Transverse colon (tissue), 4 donors: ENCODE results near the gene HEBP1. TPM values are rescaled to one million over a fixed set of nuclear protein-coding genes. Genes with fewer than 3 reads are reported as not detected.

ENCODE experiments used
- DNase-seq: peaks from one replicate; pipeline ENCODE4 v3.0.0-alpha.2; 2019
- H3K27ac ChIP-seq, 4 donors: fragments of 200-600 bp; sonication (generic); 2 replicates each; pipeline ENCODE4 v1.5.1; 2016 to 2018; ENCODE audit warnings: inconsistent platforms in 4 of 4
- H3K27me3 ChIP-seq: fragments of 200-600 bp; sonication (generic); 2 replicates; pipeline ENCODE4 v1.5.1; 2017; ENCODE audit warnings: inconsistent platforms
- H3K36me3 ChIP-seq, 4 donors: fragments of 200-600 bp; sonication (generic); 2 replicates each; pipeline ENCODE4 v1.5.1; 2017 to 2019; ENCODE audit warnings: inconsistent platforms in 4 of 4
- H3K4me1 ChIP-seq, 4 donors: fragments of 200-600 bp; sonication (generic); 2 replicates each; pipeline ENCODE4 v1.5.1; 2017 to 2020; ENCODE audit warnings: inconsistent platforms in 4 of 4
- H3K4me3 ChIP-seq, 4 donors: fragments of 200-600 bp; sonication (generic); 1 replicate in 1 of 4; 2 replicates in 3 of 4; pipeline versions ENCODE4 v1.5.1 to v1.6.1; 2017 to 2019; ENCODE audit warnings: inconsistent platforms in 4 of 4
- H3K9me3 ChIP-seq, 2 donors: fragments of 200-600 bp; sonication (generic); 2 replicates each; pipeline ENCODE4 v1.5.1; 2017 to 2019; ENCODE audit warnings: inconsistent platforms in 2 of 2
- EP300 ChIP-seq: sonication (generic); formaldehyde crosslinking; IDR thresholded peaks from one replicate; pipeline ENCODE4 v1.6.1; 2017; ENCODE audit warnings: antibody characterized with exemption, low read depth
- POLR2A ChIP-seq: fragments of 450-650 bp; IDR thresholded peaks from one replicate; pipeline ENCODE4 v1.6.1; 2016; ENCODE audit warnings: antibody characterized with exemption, mild to moderate bottlenecking, moderate library complexity
- POLR2AphosphoS5 ChIP-seq, 3 donors: sonication (generic); formaldehyde crosslinking; IDR thresholded peaks; one replicate each; pipeline ENCODE4 v1.6.1; 2016; ENCODE audit warnings: antibody characterized with exemption in 3 of 3
- WGBS, 2 donors: methylation state at CpG; one replicate each; pipeline ENCODE4 v1.1.5; 2018; ENCODE audit warnings: low coverage in 1 of 2; 5-methylcytosine and 5-hydroxymethylcytosine counted together
- in situ Hi-C, 4 donors: fragments of 200-750 bp; cut with MboI; loops; one replicate each; pipeline versions ENCODE4 v1.15.0 to v1.15.1; 2017; ENCODE audit warnings: low sequenced_read_pairs in 3 of 4, low pct_ligation_motif_present in 1 of 4, low pct_unique_long_range_greater_than_20kb in 1 of 4
- intact Hi-C: fragments of 100-400 bp; cut with DNase I; formaldehyde crosslinking; loops from one replicate; pipeline ENCODE4 v1.15.1; 2023; ENCODE audit warnings: low total_unique reads
- total RNA-seq, 4 donors: library from RNA; depleted of rRNA; stranded (reverse); fragments of >200 nt; gene quantifications; one replicate each; pipeline ENCODE4 v1.1.0, GENCODE V29; 2016
- TF ChIP-seq, protein P1 (sequence below), 5 experiments: fragments of 200-600 bp in 3 of 5; fragments of 450-650 bp in 2 of 5; sonication (generic) in 3 of 5; IDR thresholded peaks; 1 replicate in 2 of 5; 2 replicates in 3 of 5; pipeline ENCODE4 v1.5.1; 2016 to 2017; ENCODE audit warnings: antibody characterized with exemption in 5 of 5, inconsistent platforms in 3 of 5, mild to moderate bottlenecking in 2 of 5, moderate library complexity in 1 of 5

The HEBP1 gene
- total RNA-seq, 4 donors from 2014 or later: 10.3 to 74.4 (median 37.4) TPM

GRCh38 chr12:12954878-12955625, 45.0 kb downstream of the HEBP1 start:
- Histone ChIP-seq H3K36me3 (no peaks in the 10 kb centered on the region), H3K9me3 (no peaks in the 10 kb centered on the region), H3K4me1 (no peaks in the 10 kb centered on the region), H3K27ac (no peak overlapping the region), H3K4me3 (no peak overlapping the region), H3K27me3 (no peaks in the 10 kb centered on the region)
- 94 to 100% methylated on average over 2 to 6 of the region's 6 CpGs for WGBS, 2 donors
- in situ Hi-C loops (no loop called here), intact Hi-C loops (no loop called here)
- TF ChIP-seq POLR2AphosphoS5 (IDR thresholded peaks at IDR 0.05) (no peak), EP300 (no peak), POLR2A (no peak)
- TF ChIP-seq, protein P1, sequence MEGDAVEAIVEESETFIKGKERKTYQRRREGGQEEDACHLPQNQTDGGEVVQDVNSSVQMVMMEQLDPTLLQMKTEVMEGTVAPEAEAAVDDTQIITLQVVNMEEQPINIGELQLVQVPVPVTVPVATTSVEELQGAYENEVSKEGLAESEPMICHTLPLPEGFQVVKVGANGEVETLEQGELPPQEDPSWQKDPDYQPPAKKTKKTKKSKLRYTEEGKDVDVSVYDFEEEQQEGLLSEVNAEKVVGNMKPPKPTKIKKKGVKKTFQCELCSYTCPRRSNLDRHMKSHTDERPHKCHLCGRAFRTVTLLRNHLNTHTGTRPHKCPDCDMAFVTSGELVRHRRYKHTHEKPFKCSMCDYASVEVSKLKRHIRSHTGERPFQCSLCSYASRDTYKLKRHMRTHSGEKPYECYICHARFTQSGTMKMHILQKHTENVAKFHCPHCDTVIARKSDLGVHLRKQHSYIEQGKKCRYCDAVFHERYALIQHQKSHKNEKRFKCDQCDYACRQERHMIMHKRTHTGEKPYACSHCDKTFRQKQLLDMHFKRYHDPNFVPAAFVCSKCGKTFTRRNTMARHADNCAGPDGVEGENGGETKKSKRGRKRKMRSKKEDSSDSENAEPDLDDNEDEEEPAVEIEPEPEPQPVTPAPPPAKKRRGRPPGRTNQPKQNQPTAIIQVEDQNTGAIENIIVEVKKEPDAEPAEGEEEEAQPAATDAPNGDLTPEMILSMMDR (IDR thresholded peaks at IDR 0.05): no peak
- no peak for DNase-seq

GRCh38 chr12:12954356-12954755, 45.7 kb downstream of the HEBP1 start:
- no peak for DNase-seq
- H3K4me1 ChIP-seq: no peaks in the 10 kb centered on the region
- TF ChIP-seq POLR2AphosphoS5 (IDR thresholded peaks at IDR 0.05) (no peak), POLR2A (no peak), EP300 (no peak)
- TF ChIP-seq, protein P1 (IDR thresholded peaks at IDR 0.05): no peak
- 74 to 100% methylated on average over 1 to 4 of the region's 4 CpGs for WGBS, 2 donors
- intact Hi-C loops (no loop called here), in situ Hi-C loops (no loop called here)
- H3K36me3 ChIP-seq: no peaks in the 10 kb centered on the region
- H3K27me3 ChIP-seq: no peaks in the 10 kb centered on the region
- no peak overlapping the region for H3K27ac ChIP-seq
- H3K9me3 ChIP-seq: no peaks in the 10 kb centered on the region
- no peak overlapping the region for H3K4me3 ChIP-seq

- Histone ChIP-seq H3K27me3 (no peaks in the 10 kb centered on the region), H3K27ac (no peak within 1 kb of the TSS), H3K9me3 (no peaks in the 10 kb centered on the region), H3K4me1 (no peaks in the 10 kb centered on the region), H3K36me3 (no peaks in the 10 kb centered on the region), H3K4me3 (no peak within 1 kb of the TSS)
- no peak for DNase-seq
- in situ Hi-C loops: no loop called here
- TF ChIP-seq EP300 (no peak), POLR2AphosphoS5 (IDR thresholded peaks at IDR 0.05) (no peak), POLR2A (no peak)
- TF ChIP-seq, protein P1 (IDR thresholded peaks at IDR 0.05): no peak
- intact Hi-C loops: no loop called here
- WGBS, 2 donors: 75 to 80% methylated on average over 1 to 6 of the region's 6 CpGs
Measured at GRCh38 chr12:12952036-12952435, 48.0 kb downstream of the HEBP1 start, which contains the start of gene GPRC5D. Gene GPRC5D (minus strand): TSS chr12:12952170. CDS start chr12:12950384, 1,786 bp downstream.

- WGBS, 2 donors: 75 to 81% methylated on average over 1 of the region's 1 CpG
- Histone ChIP-seq H3K4me1 (no peaks in the 10 kb centered on the region), H3K36me3 (no peaks in the 10 kb centered on the region), H3K4me3 (no peak overlapping the region), H3K27me3 (no peaks in the 10 kb centered on the region), H3K9me3 (no peaks in the 10 kb centered on the region), H3K27ac (no peak overlapping the region)
- in situ Hi-C loops: no loop called here
- intact Hi-C loops: no loop called here
- no peak for DNase-seq
- TF ChIP-seq POLR2AphosphoS5 (IDR thresholded peaks at IDR 0.05): no peak
- TF ChIP-seq POLR2A: no peak
- TF ChIP-seq, protein P1 (IDR thresholded peaks at IDR 0.05): no peak
- no peak for TF ChIP-seq EP300
Measured at GRCh38 chr12:12951504-12951903, 48.6 kb downstream of the HEBP1 start.
